ENCODE measurements around the gene IL12RB2.

The IL12RB2 gene

DNA sequence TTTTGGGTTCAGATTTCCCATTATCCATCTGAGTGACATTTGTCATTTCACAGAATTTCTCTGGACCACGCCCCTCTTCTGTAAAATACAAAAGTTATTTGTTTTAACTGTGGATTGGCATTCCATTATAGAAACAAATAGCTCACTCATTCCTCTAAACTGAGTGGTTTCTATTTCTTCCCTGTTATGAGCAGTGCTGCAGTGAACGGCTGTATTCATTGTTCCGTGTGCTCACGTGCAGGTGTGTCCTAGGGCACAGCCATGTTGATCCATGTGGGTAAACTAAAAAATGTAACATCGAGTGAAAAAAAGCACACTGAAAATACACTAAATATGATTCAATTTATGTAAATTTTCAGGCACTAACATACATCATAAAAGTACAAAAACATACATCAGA is 27.0 kb upstream of the IL12RB2 start:
- Histone ChIP-seq H3K9me3 (ENCODE audit: control insufficient read depth in 2 of 2, low read length in 2 of 2) (no peaks in the 10 kb centered on the region), H3K27ac (ENCODE audit: low read depth in 2 of 2, low read length in 2 of 2) (no peak overlapping the region), H3K27me3 (ENCODE audit: control insufficient read depth in 2 of 2, insufficient read depth in 2 of 2, low read length in 2 of 2) (no peaks in the 10 kb centered on the region), H3K9ac (ENCODE audit: low read depth in 1 of 2, low read length in 2 of 2) (no peak overlapping the region), H3K4me1 (ENCODE audit: control insufficient read depth in 2 of 2, insufficient read depth in 2 of 2, low read length in 2 of 2) (peaks cover 5% of the 10 kb centered on the region in 2 donors), H3K4me3 (ENCODE audit: low read length in 2 of 2) (no peak overlapping the region), H3K36me3 (ENCODE audit: control insufficient read depth in 2 of 2, insufficient read depth in 2 of 2, low read length in 2 of 2) (no peaks in the 10 kb centered on the region)

DNA sequence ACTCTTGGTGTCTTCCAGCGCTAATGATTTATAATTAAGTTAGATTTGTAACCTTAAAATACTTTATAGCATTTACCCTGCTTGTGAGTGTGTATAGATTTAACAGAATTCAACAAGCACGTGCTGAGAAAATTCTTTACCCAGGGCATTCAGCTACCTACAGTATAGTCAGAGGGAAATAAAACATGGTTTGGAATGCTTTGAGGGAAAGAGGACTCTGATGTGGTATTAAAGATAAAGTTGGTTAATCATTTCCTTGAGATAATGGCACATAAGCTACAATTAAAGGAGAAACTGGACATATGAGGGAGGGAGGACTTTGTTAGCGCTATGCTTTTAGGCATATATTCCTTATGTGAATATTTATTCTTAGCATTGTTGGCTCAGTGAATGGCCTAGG is 26.4 kb upstream of the IL12RB2 start:
- Histone ChIP-seq H3K9ac (ENCODE audit: low read depth in 1 of 2, low read length in 2 of 2) (no peak overlapping the region), H3K9me3 (ENCODE audit: control insufficient read depth in 2 of 2, low read length in 2 of 2) (no peaks in the 10 kb centered on the region), H3K4me3 (ENCODE audit: low read length in 2 of 2) (no peak overlapping the region), H3K4me1 (ENCODE audit: control insufficient read depth in 2 of 2, insufficient read depth in 2 of 2, low read length in 2 of 2) (peaks cover 5% of the 10 kb centered on the region in 2 donors), H3K36me3 (ENCODE audit: control insufficient read depth in 2 of 2, insufficient read depth in 2 of 2, low read length in 2 of 2) (no peaks in the 10 kb centered on the region), H3K27ac (ENCODE audit: low read depth in 2 of 2, low read length in 2 of 2) (no peak overlapping the region), H3K27me3 (ENCODE audit: control insufficient read depth in 2 of 2, insufficient read depth in 2 of 2, low read length in 2 of 2) (no peaks in the 10 kb centered on the region)

DNA sequence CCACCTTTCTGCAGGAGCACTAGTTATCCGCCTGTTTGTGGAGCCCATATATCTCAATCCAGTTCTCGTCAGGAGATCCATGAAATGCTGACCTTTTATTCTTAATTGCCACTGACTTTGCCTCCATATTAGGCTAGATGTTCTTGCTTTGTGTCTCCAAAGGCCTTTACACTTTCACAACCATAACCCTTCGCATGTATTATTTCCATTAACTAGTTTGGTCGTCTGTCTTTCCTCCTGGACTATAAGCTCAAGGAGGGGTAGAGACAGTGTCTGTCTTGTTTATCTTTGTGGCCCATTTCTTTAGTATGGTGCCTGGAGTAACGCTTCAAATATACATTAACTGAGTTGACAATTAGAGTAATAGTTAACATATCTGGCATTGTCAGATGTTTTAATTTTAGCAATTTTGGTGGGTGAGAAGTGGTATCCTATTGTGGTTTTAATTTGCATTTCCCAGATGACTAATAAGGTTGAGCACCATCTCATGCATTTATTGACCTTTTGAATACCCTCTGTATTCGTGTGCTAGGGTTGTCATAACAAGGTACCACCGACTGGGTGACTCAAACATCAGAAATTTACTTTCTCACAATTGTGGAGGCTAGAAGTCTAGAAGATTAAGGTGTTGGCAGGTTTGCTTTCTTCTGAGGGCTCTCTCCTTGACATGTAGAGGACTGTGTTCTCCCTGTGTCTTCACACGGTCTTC is 21.7 kb upstream of the IL12RB2 start:
- no peak overlapping the region for H3K9ac ChIP-seq (ENCODE audit: low read depth in 1 of 2, low read length in 2 of 2)
- H3K4me1 ChIP-seq (ENCODE audit: control insufficient read depth in 2 of 2, insufficient read depth in 2 of 2, low read length in 2 of 2), result peaks cover 2 to 3% of the 10 kb centered on the region in 2 donors
- no peaks in the 10 kb centered on the region for H3K9me3 ChIP-seq (ENCODE audit: control insufficient read depth in 2 of 2, low read length in 2 of 2)
- H3K4me3 ChIP-seq (ENCODE audit: low read length in 2 of 2), result no peak overlapping the region
- H3K27me3 ChIP-seq (ENCODE audit: control insufficient read depth in 2 of 2, insufficient read depth in 2 of 2, low read length in 2 of 2), result no peaks in the 10 kb centered on the region
- H3K36me3 ChIP-seq (ENCODE audit: control insufficient read depth in 2 of 2, insufficient read depth in 2 of 2, low read length in 2 of 2), result no peaks in the 10 kb centered on the region
- H3K27ac ChIP-seq (ENCODE audit: low read depth in 2 of 2, low read length in 2 of 2), result no peak overlapping the region

DNA sequence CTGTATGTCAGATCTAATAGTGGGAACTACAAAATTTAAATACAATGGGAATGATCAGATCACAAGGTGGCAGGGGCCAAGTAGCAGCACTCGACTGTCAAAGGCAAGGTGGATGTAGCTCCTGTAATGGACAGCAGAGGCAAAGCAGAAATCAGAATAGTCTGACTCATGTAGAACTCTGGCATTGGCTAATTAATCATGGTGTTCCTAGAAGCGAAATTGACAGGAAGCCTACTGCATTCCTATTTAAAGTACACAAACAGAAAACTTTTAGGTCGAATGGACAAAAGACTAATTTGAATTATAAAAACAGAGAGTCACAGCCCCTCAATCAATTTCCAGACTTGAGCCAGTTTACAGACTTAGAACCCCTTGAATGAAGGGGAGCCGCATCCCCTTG is 17.4 kb upstream of the IL12RB2 start:
- Histone ChIP-seq H3K27ac (ENCODE audit: low read depth in 2 of 2, low read length in 2 of 2) (no peak overlapping the region), H3K9ac (ENCODE audit: low read depth in 1 of 2, low read length in 2 of 2) (no peak overlapping the region), H3K27me3 (ENCODE audit: control insufficient read depth in 2 of 2, insufficient read depth in 2 of 2, low read length in 2 of 2) (no peaks in the 10 kb centered on the region), H3K9me3 (ENCODE audit: control insufficient read depth in 2 of 2, low read length in 2 of 2) (no peaks in the 10 kb centered on the region), H3K4me3 (ENCODE audit: low read length in 2 of 2) (no peak overlapping the region), H3K36me3 (ENCODE audit: control insufficient read depth in 2 of 2, insufficient read depth in 2 of 2, low read length in 2 of 2) (no peaks in the 10 kb centered on the region), H3K4me1 (ENCODE audit: control insufficient read depth in 2 of 2, insufficient read depth in 2 of 2, low read length in 2 of 2) (no peaks in the 10 kb centered on the region)

DNA sequence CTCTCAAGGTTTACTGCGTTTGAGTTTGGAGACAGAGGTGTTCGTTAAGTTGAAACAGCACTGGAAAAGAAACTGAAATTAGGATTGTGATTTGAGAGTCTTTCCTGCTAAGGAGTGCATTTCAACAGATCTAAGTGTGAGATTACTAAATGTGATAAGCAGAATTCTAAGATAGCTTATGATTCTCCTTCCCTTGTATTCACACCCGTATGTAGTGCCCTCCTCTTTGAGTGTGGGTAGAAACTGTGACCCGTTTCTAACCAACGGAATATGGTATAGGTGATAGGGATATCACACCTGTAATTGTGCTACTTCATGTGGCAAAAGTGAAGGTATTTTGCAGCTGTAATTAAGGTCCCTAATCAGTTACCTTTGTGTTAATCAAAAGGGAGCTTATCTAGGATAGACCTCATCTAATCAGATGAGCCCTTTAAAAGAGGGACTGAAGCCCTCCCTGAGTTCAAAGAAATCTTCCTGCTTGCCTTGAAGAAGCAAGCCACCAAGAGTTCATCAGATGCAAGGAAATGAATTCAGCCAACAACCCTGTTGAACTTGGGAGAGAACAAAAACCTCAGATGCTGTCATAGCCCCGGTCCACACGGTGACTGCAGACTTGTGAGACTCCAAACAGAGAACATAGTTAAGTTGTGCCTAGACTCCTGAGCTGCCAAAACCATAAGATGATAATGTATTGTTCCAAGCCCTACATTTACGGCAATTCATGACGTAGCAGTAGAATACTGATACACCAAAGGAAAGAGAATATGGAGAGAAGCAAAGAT is 12.6 kb upstream of the IL12RB2 start:
- Histone ChIP-seq H3K36me3 (ENCODE audit: control insufficient read depth in 2 of 2, insufficient read depth in 2 of 2, low read length in 2 of 2) (no peaks in the 10 kb centered on the region), H3K27ac (ENCODE audit: low read depth in 2 of 2, low read length in 2 of 2) (no peak overlapping the region), H3K4me3 (ENCODE audit: low read length in 2 of 2) (no peak overlapping the region), H3K27me3 (ENCODE audit: control insufficient read depth in 2 of 2, insufficient read depth in 2 of 2, low read length in 2 of 2) (no peaks in the 10 kb centered on the region), H3K4me1 (ENCODE audit: control insufficient read depth in 2 of 2, insufficient read depth in 2 of 2, low read length in 2 of 2) (no peaks in the 10 kb centered on the region), H3K9ac (ENCODE audit: low read depth in 1 of 2, low read length in 2 of 2) (no peak overlapping the region), H3K9me3 (ENCODE audit: control insufficient read depth in 2 of 2, low read length in 2 of 2) (no peaks in the 10 kb centered on the region)

DNA sequence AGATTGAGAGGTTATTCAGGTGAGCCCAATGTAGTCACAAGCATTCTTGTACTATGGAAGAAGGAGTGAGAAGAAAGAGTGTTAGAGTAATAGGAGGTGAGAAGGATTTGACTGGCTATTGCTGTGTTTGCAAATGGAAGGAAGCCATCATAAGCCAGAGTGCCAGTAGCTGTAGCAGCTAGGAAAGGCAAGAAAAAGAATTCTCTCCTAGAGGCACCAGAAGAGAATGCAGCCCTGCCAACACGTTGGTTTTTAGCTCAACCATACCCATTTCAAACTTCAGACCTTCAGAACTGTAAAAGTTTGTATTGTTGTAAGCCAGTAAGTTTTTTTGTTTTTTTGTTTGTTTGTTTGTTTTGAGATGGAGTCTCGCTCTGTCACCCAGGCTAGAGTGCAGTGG is 8.9 kb upstream of the IL12RB2 start:
- no peak overlapping the region for H3K4me3 ChIP-seq (ENCODE audit: low read length in 2 of 2)
- H3K27me3 ChIP-seq (ENCODE audit: control insufficient read depth in 2 of 2, insufficient read depth in 2 of 2, low read length in 2 of 2), result no peaks in the 10 kb centered on the region
- no peak overlapping the region for H3K9ac ChIP-seq (ENCODE audit: low read depth in 1 of 2, low read length in 2 of 2)
- no peaks in the 10 kb centered on the region for H3K36me3 ChIP-seq (ENCODE audit: control insufficient read depth in 2 of 2, insufficient read depth in 2 of 2, low read length in 2 of 2)
- no peak overlapping the region for H3K27ac ChIP-seq (ENCODE audit: low read depth in 2 of 2, low read length in 2 of 2)
- H3K4me1 ChIP-seq (ENCODE audit: control insufficient read depth in 2 of 2, insufficient read depth in 2 of 2, low read length in 2 of 2), result no peaks in the 10 kb centered on the region
- H3K9me3 ChIP-seq (ENCODE audit: control insufficient read depth in 2 of 2, low read length in 2 of 2), result no peaks in the 10 kb centered on the region

DNA sequence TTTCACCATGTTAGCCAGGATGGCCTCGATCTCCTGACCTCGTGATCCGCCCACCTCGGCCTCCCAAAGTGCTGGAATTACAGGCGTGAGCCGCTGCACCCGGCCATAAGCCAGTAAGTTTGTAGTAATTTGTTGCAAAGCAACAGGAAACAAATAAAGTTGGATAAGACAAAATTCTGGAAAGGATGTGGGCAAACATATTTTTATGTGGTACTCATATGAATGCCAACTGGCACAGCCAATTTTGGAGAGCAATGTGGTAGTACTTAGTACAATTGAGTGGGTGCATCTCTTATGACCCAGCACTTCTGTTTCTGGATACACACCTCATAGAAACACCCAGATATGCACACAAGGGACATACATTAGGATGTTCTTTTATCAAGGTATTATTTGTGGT is 8.4 kb upstream of the IL12RB2 start:
- no peak overlapping the region for H3K27ac ChIP-seq (ENCODE audit: low read depth in 2 of 2, low read length in 2 of 2)
- no peaks in the 10 kb centered on the region for H3K9me3 ChIP-seq (ENCODE audit: control insufficient read depth in 2 of 2, low read length in 2 of 2)
- no peaks in the 10 kb centered on the region for H3K4me1 ChIP-seq (ENCODE audit: control insufficient read depth in 2 of 2, insufficient read depth in 2 of 2, low read length in 2 of 2)
- no peaks in the 10 kb centered on the region for H3K36me3 ChIP-seq (ENCODE audit: control insufficient read depth in 2 of 2, insufficient read depth in 2 of 2, low read length in 2 of 2)
- H3K27me3 ChIP-seq (ENCODE audit: control insufficient read depth in 2 of 2, insufficient read depth in 2 of 2, low read length in 2 of 2), result no peaks in the 10 kb centered on the region
- H3K4me3 ChIP-seq (ENCODE audit: low read length in 2 of 2), result no peak overlapping the region
- H3K9ac ChIP-seq (ENCODE audit: low read depth in 1 of 2, low read length in 2 of 2), result no peak overlapping the region

DNA sequence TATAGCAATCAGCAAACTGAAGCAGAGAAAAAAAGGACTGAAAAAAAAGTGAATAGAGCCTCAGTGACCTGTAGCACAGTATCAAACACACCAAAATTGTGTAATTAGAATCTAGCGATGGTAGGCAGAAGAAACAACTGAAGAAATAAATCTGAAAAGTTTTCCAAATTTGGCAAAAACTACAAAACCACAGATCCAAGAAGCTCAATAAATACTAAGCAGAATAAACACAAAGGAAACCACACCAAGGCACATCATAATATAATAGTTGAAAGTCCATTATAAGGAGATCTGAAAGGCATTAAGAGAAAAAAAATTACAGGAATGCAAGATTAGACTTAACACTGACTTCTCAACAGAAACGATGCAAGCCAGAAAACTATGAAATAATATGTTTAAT is 7.1 kb upstream of the IL12RB2 start:
- no peaks in the 10 kb centered on the region for H3K9me3 ChIP-seq (ENCODE audit: control insufficient read depth in 2 of 2, low read length in 2 of 2)
- H3K27ac ChIP-seq (ENCODE audit: low read depth in 2 of 2, low read length in 2 of 2), result no peak overlapping the region
- H3K36me3 ChIP-seq (ENCODE audit: control insufficient read depth in 2 of 2, insufficient read depth in 2 of 2, low read length in 2 of 2), result no peaks in the 10 kb centered on the region
- H3K9ac ChIP-seq (ENCODE audit: low read depth in 1 of 2, low read length in 2 of 2), result no peak overlapping the region
- H3K4me1 ChIP-seq (ENCODE audit: control insufficient read depth in 2 of 2, insufficient read depth in 2 of 2, low read length in 2 of 2), result no peaks in the 10 kb centered on the region
- H3K4me3 ChIP-seq (ENCODE audit: low read length in 2 of 2), result no peak overlapping the region
- no peaks in the 10 kb centered on the region for H3K27me3 ChIP-seq (ENCODE audit: control insufficient read depth in 2 of 2, insufficient read depth in 2 of 2, low read length in 2 of 2)

DNA sequence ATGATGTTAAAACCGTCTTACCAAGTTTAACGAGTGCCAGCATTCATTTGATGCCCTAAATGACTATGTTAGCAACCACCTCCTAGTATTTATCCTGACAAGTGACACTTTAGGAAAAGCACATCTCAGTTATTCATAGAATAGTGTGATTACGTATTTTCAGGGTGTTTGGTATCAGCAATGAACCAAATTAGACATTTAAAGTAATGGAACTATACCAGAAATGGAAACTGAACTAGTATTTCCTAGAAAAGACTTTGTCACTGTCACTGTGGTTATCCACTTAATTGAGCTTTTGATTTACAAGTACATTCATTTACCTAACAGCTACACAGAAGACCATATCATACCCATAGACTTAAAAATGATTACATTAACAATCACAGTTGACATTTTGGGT is 3.6 kb upstream of the IL12RB2 start:
- H3K4me3 ChIP-seq (ENCODE audit: low read length in 2 of 2), result no peak overlapping the region
- H3K36me3 ChIP-seq (ENCODE audit: control insufficient read depth in 2 of 2, insufficient read depth in 2 of 2, low read length in 2 of 2), result no peaks in the 10 kb centered on the region
- H3K9ac ChIP-seq (ENCODE audit: low read depth in 1 of 2, low read length in 2 of 2), result no peak overlapping the region
- no peaks in the 10 kb centered on the region for H3K9me3 ChIP-seq (ENCODE audit: control insufficient read depth in 2 of 2, low read length in 2 of 2)
- H3K27ac ChIP-seq (ENCODE audit: low read depth in 2 of 2, low read length in 2 of 2), result no peak overlapping the region
- H3K4me1 ChIP-seq (ENCODE audit: control insufficient read depth in 2 of 2, insufficient read depth in 2 of 2, low read length in 2 of 2), result peaks cover 3% of the 10 kb centered on the region in 2 donors
- peaks cover 0 to 5% of the 10 kb centered on the region in 2 donors for H3K27me3 ChIP-seq (ENCODE audit: control insufficient read depth in 2 of 2, insufficient read depth in 2 of 2, low read length in 2 of 2)

DNA sequence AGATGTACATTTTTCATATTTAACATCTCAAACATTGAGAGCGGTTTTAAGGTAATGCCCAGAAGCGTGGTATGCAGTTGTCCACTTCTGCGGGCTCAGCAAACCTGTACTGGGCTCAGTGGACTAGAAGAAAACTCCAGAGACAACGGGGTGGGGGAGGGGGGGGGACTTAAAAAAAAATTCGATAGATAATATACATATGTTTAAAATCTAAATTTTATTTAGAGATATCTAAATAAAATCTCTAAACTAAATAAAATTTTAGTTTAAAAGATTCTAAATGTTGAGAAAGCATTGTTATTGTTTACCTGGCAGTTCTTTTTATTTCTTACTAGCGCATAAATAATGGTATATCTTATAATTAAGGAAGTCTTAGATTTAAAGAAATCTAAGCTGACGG is 1.1 kb upstream of the IL12RB2 start:
- Histone ChIP-seq H3K4me1 (ENCODE audit: control insufficient read depth in 2 of 2, insufficient read depth in 2 of 2, low read length in 2 of 2) (peaks cover 3% of the 10 kb centered on the region in 2 donors), H3K27me3 (ENCODE audit: control insufficient read depth in 2 of 2, insufficient read depth in 2 of 2, low read length in 2 of 2) (peaks cover 0 to 5% of the 10 kb centered on the region in 2 donors), H3K4me3 (ENCODE audit: low read length in 2 of 2) (no peak overlapping the region), H3K9me3 (ENCODE audit: control insufficient read depth in 2 of 2, low read length in 2 of 2) (no peaks in the 10 kb centered on the region), H3K9ac (ENCODE audit: low read depth in 1 of 2, low read length in 2 of 2) (no peak overlapping the region), H3K27ac (ENCODE audit: low read depth in 2 of 2, low read length in 2 of 2) (no peak overlapping the region), H3K36me3 (ENCODE audit: control insufficient read depth in 2 of 2, insufficient read depth in 2 of 2, low read length in 2 of 2) (no peaks in the 10 kb centered on the region)
